ENCODE data around the gene GNA14.
A peak's percentile ranks its signal among the peaks of the same experiment; 100 is the strongest.
"Not testable (repeated sequence)": the region's sequence is repeated elsewhere in the genome, so short reads cannot be mapped to it uniquely, and the experiment has no call there.

Gene GNA14

DNA sequence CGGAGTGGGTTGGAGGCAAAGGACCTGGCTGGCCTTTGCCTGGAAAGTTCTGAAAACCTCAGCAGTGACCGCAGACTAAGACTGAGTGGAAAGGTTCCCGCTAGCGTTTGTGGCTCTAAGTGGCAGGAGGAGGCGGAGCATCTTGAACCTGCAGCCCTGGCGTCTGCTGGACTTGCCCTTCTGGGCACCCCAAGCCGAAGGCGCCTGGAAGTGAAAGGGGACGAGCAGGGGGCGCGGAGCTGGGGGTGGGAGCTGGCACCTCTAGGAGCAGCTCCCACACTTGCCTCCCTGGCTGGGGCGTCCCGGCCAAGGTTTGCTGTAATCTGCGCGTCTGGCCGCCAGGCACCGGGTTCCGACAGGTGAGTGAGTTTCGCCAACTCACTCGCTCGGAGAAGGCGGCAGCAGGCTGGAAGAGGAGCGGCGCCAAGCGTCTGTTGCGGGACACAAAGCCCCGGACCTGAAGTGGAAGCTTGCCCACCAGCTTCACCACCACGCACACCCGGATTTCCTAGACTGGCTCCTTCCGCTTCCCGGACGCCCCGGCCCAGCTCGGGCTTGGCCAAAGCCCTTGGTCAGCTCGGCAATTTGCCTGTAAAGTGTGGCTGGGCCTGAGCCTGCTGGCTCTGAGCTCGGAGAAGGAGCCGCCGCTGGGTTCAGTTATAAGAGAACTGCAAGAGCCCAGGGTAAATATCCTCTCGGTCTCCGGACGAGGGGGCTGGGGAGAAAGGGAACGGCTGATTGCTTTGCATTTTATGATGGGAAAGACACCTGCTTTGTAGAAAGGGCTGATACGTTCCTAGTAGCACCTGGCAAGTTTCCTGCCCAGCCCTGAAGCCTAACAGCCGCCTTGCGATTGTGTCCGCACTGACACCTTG lies at the start of gene GNA14:
TSS of gene GNA14 (minus strand) at position 89 of the 875 bp plus-strand sequence. CDS start 529 bp downstream, outside the sequence.
- DNase-seq = peak in 1 of 2 donors; percentile 6

DNA sequence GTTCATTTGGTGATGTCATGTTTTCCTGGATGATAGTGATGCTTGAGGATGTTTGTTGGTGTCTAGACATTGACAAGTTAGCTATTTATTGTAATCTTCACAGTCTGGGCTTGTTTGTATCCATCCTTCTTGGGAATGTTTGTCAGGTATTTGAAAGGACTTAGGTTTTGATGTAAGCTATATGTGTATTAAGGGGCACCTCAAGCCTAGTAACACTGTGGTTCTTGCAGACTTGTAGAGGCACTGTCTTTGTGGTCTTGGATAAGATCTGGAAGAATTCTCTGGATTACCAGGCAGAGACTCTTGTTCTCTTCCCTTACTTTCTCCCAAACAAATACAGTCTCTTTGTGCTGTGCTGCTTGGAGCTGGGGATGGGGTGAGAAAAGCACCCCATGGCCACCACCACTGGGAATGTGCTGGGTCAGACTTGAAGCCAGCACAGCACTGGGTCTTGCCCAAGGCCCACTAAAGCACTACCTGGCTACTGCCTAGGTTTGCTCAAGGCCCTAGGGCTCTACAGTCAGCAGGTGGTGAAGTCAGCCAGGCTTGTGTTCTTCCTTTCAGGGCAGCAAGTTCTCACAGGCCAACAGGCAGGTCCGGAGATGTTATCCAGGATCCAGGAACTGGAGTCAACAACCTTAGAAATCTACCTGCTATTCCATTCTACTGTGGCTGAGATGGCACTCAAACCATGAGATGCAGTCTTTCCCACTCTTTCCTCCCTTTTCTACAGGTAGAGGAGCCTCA lies 49.3 kb upstream of the GNA14 start:
- no peak for DNase-seq

DNA sequence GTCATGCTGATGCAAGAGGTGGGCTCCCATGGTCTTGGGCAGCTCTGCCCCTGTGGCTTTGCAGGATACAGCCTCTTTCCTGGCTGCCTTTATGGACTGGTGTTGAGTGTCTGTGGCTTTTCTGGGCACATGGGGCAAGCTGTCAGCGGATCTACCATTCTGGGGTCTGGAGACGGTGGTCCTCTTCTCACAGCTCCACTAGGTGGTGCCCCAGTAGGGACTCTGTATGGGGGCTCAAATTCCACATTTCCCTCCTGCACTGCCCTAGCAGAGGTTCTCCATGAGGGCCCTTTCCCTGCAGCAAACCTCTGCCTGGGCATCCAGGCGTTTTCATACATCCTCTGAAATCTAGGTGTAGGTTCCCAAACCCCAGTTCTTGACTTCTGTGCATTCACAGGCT lies 42.6 kb upstream of the GNA14 start:
- not testable (repeated sequence) for DNase-seq

DNA sequence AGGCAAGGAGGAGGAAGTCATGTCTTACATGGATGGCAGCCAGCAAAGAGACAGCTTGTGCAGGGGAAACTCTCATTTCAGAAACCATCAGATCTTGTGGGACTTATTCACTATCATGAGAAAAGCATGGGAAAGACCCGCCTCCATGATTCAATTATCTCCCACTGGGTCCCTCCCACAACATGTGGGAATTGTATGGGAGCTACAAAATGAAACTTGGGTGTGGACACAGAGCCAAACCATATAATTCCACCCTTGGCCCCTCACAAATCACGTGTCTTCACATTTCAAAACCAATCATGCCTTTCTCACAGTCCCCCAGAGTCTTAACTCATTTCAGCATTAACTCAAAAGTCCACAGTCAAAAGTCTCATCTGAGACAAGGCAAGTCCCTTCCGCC lies 42.0 kb upstream of the GNA14 start:
- not testable (repeated sequence) for DNase-seq

DNA sequence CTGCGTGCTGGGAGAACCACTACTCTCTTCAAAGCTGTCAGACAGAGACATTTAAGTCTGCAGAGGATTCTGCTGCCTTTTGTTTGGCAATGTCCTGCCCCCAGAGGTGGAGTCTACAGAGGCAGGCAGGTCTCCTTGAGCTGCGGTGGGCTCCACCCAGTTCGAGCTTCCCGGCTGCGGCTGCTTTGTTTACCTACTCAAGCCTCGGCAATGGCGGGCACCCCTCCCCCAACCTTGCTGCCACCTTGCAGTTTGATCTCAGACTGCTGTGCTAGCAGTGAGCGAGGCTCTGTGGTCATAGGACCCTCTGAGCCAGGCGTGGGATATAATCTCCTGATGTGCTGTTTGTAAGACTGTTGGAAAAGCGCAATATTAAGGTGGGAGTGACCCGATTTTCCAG lies 39.6 kb upstream of the GNA14 start:
- DNase-seq = not testable (repeated sequence)

DNA sequence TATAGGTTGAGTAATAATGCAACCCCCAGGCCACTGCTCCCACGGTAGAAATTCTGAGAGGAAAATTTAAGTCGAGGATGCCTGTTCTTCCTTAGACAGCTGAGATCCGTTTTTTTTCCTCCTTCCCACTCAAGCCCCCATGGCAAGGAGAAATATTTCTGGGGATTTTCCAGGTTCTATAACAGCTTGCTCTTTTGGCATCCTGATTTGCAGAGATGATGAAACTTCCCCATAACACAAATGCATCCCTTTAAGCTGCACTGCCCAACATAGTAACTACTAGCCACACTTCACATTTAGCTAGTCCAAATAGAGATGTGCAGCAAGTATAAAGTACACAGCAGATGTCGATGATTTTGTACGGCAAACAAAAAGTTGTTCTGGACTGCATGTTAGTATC lies 32.5 kb upstream of the GNA14 start:
- DNase-seq = no peak

DNA sequence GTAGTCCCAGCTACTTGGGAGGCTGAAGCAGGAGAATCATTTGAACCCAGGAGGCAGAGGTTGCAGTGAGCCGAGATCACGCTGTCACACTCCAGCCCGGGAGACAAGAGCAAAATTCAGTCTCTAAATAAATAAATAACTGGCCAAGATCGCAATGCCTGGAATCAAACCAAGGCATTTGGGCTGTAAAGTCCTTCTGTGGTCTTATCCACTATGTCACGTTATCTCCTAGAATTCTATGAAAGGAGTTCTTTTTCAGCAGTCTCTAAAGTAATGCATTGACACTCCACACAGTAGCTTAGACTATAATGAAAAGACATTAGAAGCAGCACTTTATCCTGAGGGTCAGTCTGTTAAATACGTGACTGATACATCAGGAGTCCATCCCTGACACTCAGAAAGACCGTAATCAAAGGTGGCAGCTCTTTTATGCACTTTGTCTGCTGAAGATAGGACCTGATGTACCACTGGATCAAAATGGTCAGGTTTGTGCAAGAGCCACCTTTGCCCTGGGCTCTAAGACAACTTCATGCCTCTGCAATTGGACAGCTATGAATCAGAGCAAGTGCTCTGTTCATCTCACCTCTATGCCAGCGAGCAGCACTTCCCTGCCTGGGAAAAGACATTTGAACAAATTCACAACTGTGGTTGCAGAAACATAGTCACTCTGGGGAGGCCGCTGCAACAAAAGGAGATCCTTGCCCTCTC lies 31.7 kb upstream of the GNA14 start:
- DNase-seq = no peak

DNA sequence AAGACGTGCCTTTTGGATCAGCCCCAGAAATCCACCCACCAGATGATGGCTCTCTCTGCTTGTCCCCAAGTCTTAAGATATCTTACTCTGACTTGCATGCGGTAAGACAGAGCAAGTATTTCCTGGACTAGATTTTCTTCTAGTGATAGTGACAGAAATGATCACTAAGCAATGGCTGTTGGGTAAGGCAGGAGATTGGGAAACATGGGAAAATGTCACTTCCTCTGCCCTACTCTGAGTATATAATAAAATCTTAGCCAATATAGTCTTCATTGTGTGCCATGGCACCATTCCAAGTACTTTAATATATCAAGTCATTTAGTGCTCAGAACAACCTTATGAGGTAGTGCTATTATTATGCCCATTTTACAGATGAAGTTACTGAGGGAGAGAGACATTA lies 31.0 kb upstream of the GNA14 start:
- no peak for DNase-seq

DNA sequence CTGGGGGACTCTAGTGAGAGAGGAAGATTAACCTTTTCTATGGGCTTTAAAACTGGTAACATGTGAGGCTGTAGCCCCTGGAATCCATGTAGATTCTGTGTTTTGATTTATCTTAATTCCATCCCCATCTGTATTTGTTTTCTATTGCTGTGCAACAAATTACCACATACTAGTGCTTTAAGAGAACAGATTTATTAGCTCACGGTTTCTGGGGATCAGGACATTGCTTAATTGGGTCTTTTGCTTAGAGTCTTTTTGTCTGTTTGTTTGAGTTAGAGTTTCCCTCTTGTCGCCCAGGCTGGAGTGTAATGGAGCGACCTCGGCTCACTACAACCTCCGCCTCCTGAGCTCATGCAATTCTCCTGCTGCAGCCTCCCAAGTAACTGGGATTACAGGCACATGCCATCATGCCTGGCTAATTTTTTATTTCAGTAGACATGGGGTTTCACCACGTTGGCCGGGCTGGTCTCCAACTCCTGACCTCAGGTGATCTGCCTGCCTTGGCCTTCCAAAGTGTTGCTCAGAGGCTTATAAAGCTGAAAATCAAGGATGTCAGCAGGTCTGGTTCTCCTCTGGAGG lies 29.9 kb upstream of the GNA14 start:
- no peak for DNase-seq

DNA sequence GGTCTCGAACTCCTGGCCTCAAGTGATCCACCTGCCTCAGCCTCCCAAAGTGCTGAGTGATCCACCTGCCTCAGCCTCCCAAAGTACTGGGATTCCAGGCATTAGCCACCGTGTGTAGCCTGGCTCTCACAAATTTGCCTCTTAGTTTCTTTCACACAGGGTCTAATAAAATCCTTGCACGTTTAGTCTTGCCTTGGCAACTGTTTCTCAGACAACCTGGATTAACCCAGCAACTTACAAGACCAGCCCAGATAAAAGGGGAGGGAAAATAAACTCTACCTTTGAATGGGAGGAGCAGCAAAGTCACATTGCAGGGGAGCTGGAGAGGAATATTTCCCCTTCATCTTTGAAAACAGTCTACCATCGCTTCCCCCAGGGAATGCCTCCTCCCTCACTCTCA lies 29.3 kb upstream of the GNA14 start:
- no peak for DNase-seq

DNA sequence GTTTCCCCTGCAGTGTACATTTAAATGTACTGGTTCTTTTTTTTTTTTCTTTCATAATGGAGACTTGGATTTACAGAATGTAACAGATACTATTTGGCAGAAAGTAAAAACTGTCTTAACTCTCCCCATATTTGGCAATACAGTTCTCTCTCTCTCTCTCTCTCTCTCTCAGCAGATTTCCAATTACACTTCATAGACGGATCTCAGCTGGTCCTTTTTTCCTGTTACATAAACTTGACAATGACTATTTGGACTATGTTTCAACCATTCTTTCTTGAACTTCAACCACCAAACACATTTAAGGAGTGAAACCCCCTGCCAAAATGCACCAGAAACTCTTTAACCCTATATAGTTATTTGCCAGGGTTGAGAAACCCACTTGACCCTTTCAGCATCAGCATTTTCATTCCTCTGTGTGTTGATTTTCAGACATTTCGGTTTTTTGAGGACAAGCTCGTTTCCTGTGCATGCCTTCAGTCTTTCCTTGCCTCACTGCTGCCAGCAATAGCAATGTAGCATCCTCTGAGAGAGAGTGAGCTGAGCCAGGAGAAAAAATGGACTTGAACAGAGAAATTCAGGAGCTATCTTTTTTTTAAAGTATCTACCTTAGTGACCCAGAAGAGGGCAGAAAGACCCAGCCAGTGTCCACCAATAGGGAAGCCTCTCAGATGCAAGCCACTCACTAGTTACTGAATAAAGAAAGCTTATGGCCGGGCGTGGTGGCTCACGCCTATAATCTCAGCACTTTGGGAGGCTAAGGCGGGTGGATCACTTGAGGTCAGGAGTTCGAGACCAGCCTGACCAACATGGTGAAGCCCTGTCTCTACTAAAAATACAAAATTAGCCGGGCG lies 26.0 kb upstream of the GNA14 start:
- DNase-seq = no peak

DNA sequence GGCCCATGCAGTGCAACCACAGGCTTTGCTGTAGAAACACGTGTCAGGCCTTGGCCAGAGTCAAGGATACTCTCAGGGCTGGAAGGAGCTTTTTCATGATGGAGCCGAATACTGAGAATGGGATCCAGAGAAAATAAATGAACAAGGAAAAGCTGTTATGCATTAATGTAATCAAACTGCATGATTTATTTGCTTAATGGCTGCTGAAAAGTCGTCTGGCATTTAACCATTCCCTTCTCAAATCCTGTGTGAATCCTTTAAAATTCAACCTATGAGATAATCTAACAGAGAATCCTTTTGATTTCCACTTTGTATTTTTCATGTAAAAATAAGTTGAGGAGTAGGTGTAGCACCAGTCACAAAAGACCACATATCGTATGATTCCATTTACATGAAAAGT lies 24.1 kb upstream of the GNA14 start:
- no peak for DNase-seq

DNA sequence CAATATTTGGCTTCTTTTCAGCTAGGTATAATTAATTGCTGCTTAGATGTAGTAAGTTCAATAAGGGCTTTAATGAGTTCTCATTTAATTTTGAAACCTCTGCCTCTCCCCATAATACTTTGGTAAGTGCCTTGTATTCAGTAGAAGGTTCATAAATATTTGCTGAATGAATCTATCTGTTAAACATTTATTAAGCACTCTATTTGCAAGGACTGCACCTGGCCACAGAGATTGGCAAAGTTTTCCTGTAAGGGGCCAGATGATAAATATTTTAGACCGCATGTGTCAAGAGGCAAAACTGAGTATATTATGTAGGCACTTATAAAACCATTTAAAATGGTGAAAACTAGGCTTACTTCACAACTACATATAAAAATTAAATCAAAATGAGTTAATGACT lies 19.0 kb upstream of the GNA14 start:
- DNase-seq = no peak

DNA sequence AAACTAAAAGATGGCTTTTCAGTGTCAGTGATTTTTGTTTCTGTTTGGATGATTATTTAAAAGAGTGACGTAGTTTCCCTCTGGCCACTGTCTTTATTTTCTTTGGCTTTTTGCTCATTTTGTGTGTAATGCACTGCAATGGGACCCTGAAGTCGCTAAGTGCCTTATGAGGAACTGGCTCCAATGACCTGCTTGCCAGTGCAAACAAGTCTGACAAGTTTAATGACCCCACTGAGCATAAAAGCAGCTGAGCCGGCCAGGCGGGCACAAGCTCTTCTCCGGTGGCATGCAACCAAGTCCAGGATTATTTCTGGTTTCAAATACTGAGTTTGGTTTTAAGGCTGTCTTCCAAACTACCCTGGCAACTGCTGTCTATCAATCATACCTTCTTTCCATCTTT lies 15.6 kb upstream of the GNA14 start:
- no peak for DNase-seq

DNA sequence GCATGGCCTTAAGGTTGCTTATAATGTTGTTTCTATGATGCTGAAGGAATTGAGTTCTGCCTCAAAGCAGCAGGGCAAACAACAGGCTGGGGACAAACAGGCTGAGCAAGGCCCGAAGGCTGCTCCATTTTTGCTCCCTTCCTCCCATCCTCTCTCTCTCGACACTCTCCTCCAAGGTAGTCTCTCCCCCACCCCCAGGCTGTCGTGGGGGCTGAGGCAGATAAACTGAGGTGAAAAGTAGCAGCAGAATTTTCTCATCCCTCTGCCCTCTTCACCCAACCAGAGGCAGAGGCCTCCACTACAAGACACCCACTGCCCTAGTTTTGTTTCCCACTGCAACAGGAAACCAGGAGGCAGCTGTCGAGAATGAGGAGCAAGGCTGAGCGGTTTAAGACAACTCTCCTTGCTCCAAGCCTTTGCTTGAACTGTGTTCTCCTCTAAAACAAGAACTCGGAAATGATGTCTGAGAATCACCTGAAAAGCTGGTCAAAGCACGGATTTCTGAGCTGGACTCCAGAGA lies 13.5 kb upstream of the GNA14 start:
- DNase-seq = no peak

DNA sequence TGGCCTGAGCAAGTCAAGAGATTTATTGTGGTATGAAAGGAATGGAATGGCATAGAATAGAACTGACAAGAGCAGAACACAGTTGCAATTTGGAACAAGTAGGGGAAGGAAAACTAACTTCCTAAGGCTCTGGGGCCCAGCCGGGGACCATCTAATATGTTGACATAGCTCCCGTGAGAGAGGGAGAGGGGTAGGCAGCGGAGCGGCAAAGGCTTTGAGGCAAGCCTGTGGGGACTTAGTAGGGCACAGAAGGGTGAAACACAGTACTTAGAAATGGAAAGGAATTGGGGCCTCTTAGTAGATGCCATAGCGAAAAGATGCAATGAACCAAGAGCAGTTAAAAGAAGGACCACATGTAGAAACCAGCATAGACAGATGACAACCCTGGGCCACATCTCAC lies 11.8 kb upstream of the GNA14 start:
- DNase-seq = no peak

DNA sequence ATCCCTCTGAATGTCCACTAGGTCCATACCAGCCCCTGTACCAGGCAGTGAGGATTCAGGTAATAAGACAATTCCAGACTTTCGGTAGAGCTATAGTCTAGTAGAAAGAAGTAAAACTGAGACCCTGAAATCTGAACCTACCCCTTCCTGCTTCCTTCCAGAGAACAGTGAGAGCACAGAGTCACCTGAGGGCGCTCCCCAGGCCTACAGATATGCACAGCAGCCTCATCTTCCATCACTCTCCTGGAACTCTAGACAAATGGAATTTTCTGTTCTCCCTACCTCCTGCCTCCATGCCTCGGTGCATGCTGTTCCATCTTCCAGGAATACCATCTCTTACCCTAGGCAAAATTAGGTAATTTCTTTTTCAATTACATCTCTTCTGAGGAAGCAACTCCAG lies 3.1 kb upstream of the GNA14 start:
- DNase-seq = no peak

DNA sequence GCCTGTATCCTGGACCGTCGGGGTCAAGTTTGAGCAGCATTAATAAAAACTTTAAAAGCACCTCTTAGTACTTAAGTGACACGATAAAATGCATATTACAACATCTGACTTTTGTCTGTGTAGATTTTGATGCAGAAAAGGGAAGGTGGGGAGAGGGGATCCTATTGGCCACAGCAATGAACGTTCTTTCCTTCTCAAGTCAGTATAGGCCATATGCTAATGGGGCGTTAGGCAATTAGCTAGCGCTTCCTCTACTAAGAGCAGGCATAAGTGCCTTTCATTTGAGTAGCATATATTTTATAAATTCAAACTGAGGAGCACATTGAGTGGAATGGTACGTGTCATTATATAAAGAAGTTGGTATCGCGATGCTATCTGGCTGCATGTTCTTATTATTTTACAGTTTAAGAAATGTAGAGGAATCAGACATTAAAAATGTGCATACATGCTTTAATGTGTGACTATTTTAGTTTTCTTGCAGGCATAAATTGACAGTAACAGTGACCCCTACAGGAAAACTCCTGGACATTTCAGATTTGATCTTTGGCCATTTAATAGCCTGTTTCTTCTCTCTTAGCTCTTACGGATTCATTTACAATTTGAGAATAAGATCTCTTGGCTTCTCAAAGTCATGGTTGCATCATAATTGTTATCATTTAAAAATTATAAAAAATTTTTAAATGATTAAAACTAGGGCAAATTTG lies 1.1 kb upstream of the GNA14 start:
- no peak for DNase-seq

DNA sequence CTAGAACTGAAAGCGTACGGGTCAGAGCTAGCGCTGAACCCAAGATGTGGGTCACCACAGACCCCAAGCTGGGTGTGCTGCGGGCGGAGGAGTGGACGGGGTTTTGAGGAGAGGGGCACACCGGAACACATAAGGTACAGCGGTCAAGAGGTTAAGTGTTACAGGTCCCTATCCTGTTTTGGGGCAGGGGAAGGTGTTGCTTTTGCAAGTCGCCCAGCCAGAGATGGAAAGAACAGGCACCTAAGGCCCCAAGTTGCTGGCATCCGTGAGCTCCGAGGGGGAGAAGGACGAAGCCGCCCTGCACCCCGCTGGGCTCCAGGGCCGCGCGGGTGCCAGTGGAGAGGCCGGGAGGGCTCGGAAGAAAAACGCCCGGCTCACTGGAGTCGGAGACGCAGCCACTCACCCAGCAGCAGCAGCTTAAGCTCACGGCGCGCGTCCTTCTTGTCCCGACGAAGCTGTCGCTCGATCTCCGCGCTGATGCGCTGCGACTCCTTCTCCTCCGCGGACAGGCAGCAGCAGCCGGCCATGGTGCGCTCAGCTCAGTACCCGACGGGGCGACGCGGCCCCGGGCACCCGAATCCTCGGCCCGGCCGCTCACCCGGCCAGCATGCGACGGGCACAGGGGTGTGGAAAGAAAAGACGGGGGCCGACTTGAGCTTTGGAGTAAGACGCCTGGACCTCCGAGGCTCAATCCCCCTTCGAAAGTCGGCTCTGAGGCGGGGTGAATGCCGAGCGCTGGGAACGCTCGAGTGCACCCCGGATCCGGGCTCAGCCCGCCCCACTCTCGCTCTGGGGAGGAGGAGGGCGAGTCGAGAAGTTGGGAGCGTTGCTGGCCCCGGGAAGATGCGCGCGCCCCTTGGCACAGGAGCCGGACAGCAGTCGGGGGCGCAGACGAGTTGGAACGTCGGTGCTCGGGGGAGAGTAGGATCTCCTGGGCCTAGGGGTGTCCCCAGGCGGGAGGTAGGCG lies 572 bp downstream of the GNA14 start:
- no peak for DNase-seq

DNA sequence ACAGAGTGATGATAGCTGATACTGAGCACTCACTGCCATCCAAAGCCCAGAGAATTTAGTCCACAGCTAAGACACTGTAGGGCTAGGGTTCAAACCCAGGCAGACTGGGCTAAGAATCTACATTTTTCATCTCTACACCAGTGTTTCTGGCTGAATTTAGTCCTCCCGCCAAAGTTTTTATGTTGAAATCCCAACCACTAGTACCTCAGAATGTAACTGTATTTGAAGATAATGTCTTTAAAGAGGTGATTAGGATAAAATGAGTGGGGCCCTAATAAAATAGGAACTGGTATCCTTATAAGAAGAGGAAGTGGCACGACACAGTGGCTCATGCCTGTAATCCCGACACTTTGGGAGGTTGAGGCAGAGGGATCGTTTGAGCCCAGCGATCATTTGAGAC lies 4.3 kb downstream of the GNA14 start:
- no peak for DNase-seq

Data from stimulated activated CD4-positive, alpha-beta T cell treated with anti-CD3 and anti-CD28 coated beads, Interleukin-2, amount 100 ng/mL, for 48 hours (primary cell).